GM18861 (cell line): ENCODE measurements around the gene LGR6.

Experiments
- ATAC-seq: cut with Tn5 transposase; IDR thresholded peaks from one replicate; pipeline ENCODE4 v1.9.1; 2021; ENCODE audit not compliant: unreplicated experiment

The LGR6 gene

DNA sequence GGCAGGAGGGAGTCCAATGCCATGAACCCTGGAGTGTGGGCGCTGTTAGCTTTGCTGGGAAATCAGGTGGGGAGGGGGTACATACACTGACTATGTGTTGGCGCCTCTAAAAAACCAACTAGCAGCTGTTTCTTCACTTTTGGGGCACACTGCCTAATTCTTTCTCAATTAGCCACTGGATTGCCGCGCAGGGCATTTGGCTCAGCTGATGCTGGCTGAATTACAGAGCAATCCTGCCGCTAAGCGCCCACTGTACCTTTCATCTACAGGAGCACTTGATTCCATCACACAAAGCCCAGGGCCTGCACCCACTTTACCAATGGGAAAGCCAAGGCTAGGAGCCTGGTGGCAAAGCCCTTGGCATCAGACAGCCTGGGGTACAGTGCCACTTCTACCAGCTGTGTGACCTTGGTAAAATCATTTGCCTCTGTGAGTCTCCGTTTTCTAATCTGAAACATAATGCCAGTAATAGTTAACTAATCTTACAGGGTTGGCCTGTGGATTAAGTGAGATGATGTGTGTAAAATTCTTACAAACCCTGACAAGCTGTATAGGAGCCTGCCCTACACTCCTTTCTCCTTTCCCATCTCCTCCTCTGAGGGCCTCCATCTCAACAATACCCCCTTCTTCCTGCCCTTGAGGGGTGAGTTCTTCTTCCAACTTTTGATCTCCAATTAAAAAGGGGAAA is 89.1 kb downstream of the LGR6 start:
- ATAC-seq = no peak

DNA sequence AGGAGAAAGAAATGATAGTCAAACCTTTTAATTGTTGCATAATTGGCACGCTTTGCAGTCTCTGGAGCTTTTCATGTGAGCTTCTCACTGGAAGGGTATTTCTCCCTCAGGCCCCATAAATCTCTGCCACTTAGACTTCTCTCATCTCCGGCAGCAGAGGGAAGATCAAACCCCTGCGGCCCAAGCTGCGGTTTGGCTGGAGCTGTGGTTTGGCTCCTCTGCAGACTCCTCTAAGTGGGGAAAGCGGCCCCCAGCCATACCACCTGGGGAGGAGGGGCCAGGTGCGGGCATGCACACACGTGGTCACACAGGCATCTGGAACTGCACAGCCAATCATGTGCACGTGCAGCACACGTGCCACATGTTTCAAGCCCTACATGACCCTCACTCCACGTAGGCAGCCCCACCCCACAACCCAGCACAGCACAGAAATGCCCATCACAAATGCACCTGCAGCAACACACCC is 89.8 kb downstream of the LGR6 start:
- ATAC-seq = no peak

DNA sequence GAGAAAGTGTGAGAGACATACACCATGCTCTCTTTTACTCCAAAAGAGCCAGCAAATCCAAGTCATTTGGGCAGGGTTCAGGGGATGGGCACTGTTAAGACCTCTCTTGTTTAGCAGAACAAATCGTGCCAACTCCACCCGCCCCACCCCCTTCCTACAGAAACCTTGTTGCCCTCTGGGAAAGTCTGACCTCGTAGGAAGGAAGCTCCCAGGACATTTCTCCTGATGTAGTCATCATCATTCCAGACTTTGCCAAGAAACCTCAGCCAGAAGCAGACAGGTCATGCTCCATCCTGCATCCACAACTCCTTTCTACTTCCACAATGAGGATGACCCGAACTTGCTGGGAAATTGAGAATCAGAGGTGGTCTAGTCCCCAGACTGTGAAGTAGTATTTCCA is 90.4 kb downstream of the LGR6 start:
- no peak for ATAC-seq

DNA sequence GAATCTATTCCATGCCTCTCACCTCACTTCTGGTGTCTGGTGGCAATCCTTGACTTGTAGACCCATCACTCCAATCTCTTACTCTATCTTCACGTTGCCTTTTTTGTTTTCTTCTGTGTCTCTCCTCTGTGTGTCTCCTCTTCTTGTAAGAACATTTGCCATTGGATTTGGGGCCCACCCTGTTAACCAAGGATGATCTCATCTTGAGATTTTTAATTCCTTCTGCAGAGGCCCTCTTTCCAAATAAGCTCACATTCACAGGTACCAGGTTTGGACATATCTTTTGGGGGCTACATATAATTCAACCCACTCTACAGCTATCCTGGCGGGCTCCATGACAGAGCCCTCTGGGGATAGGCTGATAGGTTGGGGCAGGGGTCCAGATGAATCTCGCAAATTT is 92.3 kb downstream of the LGR6 start:
- no peak for ATAC-seq

DNA sequence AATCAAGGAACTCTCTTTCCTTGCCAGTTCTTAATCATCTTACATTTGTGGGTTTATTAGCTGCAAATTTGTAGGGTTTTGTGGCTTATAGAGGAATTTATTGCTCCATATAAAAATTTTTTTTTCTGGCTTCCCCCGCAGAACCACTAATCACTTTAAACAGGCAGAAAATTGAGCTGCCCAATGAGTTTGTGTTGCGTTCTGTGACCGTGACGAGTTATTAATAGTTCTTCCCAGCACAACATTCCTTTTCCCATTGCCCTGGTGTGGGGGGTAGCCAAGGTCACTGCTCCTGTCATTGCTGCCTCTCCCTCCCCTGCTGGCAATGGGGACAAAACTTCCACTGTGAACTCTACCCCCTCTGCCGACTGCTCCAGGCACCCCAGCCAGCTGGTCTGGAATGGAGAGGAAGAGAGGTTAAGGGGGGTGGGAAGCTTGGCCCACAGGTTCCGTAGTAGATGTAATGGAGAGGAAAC is 93.1 kb downstream of the LGR6 start:
- ATAC-seq = no peak

DNA sequence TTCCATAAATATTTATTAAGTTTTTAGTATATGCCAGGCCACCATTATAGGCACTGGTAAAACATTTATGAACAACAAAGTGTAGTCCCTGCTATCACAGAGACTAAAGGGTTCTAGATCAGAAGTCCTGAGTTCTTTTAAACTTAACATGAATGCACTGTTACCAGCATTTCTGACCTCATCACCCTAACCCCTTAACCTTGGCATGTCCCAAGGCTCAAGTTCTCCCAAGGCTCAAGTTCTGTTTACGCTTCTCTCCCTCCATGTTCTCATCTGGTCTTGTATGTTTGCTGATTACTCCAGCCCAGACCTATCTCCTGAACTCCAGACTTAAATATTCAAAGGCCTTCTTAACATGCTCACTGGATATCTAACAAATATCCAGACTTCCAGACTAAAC is 93.6 kb downstream of the LGR6 start:
- no peak for ATAC-seq

DNA sequence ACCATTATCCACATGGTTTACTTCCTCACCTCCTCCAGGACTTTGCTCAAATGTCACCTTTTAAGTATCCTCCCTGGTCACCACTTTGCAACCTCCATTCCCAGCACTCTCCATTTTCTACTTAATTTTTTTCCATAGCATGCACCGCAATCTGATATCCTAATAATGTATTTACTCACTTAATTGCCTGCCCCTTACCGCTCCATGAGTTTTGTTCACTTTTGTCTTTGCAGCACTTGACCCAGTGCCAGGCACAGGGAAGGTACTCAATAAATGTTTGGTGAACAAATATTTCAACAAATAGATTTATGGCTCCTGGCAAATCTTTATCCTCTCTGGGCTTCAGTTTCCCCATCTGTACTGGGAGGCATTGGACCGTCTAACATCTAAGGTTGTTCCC is 94.6 kb downstream of the LGR6 start:
- ATAC-seq = no peak

DNA sequence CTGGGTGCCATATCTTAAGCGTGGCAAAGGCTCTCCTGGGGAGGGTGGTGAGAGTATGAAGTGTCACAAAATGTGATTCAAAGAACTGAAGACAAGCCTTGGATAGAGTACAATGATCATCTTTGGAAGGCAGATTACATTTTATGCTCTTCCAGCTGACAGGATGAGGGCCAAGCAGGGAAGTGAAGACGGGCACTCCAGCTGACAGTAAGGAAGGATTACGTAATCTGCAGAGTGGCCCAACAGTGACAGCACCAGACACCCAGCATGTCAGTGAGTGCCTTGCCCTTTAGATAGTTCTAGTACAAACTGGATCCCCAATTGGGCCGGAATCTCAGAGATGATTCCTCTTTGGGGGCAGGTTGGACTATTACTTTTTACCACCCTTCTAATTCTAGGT is 95.4 kb downstream of the LGR6 start:
- ATAC-seq = no peak

DNA sequence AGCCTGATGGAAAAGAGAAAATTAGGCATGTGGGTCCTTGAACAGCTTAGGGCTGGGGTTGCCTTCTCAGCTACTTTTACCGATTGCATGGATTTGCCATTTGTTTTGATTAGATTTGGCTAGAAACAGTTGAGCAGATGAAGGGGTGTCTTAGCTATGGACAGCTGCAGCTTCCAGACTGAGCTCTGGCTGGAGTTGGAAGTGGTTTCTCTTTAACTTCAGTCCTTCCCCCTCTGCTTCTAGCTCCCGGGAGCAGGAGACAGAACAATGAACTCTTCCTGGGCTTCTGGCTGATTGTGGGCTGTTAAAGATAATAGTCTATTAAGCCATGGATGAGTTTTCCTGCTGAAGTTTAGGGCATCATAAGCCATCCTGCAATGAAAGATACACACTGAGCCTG is 97.4 kb downstream of the LGR6 start:
- ATAC-seq = no peak

DNA sequence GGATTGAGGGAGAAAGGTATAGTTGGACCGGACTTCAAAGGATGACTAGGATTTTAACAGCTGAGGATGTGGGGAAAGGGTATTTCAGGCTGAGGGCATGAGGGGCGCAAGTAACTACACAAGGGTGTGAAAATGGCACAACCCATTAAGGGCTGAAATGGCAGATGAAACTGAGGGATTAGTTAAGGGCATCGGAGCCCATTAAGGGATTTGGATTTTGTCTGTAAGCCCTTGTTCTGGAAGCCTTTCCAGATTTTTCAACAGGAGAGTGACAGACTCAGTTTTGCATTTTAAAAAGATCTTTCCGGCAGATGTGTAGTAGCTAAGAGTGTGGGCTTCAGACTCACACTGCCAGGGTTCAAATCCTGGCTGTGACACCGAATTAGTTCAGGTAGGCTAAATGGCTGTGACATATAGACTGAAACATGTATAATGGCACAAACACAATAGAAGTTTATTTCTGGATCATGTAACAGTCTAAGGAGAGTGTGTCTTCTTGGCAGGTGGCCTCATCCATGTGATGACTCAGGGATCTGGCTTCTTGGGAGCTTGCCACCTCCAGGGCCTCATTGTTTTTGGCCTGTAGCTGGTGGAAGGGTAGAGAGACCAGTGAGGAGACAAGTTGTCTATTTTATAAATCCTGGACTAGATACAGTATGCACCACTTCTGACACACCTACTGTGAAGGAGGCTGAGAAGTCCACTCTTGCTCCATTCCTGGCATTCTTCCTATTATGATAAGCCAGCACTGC is 98.5 kb downstream of the LGR6 start:
- no peak for ATAC-seq

DNA sequence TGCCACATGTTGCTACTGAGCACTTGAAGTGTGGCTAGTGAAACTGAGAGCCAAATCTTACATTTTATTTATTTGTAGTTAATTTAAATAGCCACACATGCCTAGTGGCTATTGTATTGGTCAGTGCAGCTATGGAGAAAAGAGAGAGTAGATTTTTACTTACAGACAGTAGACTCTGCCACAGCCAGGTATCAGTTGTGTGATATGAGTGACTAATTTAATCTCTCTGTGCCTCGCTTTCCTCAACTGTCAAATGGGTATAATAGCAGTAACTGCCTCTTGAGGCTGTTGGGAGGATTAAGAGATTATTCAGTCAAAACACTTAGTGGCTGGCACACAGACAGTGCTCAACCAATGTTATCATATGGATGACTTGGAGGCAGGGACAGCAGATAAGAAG is 99.2 kb downstream of the LGR6 start:
- no peak for ATAC-seq

DNA sequence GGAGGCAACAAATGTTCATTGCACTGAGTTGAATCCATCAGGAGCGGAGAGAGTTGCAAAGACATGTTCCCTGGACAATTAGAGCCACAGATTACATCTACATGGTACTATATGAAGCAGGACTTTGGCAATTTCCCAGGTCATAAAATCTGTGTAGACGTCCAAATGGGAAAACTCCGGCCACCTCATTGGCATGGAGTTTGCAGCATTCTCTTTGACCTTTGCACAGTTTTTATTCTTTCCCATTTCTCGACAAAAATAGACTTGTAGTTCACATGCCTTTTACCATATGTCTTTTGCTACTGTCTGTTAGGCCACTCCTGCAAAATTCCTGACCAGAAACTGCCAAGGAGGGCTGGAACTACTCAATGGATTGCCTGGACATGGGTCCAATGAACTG is 100.0 kb downstream of the LGR6 start:
- ATAC-seq = no peak

DNA sequence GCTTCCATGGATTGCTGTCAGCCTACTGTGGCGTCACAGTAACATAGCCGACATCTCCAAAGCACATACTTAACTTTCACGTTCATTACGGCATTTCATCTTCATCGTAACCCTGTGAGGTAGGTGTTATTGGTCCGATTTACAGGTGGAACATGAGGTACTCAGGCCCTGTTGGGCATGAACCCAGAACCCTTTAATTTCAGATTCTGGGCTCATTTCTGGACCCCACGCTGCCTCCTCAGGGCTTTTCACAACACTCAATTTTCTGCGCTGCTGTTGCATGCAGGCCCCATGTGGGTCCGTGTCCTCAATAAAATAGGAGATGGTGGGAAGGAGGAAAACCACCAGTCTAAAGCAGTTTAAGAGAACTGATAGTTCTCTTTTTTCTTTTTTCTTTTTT is 108.6 kb downstream of the LGR6 start:
- ATAC-seq = no peak

DNA sequence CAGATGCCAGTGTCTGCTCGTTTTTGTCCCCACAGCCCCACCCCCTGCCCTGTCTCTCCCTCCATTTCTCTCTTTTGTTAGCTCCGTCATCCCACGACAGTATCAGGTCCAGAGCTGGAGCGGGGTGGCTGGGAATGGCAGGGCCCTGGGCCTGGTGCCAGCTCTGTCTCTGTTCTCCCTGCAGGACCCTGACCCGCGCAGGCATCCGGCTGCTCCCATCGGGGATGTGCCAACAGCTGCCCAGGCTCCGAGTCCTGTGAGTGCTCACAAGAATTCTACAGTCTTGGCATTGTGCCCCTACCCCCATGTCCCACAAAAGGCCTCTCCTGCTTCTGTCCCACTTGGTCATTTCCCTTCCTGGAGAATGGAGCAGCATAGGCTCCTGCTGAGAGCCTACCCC is 110.8 kb downstream of the LGR6 start:
- ATAC-seq = no peak

DNA sequence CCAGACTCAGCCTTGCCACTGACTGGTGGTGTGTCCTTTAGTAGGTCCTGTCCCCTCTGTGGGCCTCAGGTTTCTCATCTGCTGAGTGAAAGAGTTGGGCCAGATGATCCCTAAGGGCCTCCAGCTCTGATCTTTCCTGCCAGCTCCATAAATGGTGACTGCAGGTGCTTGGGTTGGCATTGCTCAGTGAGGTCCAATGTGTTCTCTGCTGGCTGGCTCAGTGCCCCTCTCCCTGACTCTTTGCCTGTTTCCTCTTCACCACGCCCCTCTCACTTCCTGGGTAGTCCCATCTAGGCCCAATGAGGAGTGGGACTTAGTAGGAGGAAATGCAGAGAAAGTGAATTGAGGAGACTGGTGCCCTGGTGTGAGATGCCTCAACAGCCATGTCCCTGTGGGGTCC is 111.6 kb downstream of the LGR6 start:
- no peak for ATAC-seq

DNA sequence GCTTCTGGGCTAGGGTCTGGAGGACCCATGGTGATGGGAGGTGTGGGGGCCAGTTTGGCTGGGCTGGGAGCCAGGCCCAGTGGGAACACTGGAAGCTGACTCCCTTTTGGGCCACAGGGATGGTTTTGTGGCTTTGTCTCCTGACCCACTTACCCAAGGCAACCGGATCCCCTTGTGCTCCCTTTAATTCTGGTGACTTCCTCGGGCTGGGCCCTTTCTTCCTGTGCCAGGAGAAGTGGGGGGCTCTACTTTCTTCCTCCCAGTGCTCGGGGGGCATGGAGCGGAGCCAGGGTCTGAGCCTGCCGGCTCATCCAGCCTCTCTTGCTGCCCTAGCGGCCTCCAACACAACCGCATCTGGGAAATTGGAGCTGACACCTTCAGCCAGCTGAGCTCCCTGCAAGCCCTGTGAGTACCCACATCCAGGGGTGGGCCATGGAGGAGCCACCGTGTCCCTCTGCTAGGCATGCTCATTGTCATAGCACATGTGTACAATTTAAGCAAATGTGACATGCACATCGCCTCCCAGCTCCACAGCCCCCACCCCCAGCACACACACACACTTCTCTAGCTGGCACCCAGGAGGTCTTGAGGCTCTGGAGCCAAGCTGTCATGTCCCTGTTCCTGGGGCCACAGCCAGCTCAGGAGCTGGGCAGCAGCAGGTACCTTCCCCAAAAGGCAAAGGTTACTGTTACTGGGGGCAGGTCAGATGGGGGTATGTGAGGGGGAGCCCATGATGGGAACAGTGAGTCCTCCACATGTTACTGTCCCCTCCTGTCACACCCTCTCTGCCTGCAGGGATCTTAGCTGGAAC is 113.1 kb downstream of the LGR6 start:
- no peak for ATAC-seq

DNA sequence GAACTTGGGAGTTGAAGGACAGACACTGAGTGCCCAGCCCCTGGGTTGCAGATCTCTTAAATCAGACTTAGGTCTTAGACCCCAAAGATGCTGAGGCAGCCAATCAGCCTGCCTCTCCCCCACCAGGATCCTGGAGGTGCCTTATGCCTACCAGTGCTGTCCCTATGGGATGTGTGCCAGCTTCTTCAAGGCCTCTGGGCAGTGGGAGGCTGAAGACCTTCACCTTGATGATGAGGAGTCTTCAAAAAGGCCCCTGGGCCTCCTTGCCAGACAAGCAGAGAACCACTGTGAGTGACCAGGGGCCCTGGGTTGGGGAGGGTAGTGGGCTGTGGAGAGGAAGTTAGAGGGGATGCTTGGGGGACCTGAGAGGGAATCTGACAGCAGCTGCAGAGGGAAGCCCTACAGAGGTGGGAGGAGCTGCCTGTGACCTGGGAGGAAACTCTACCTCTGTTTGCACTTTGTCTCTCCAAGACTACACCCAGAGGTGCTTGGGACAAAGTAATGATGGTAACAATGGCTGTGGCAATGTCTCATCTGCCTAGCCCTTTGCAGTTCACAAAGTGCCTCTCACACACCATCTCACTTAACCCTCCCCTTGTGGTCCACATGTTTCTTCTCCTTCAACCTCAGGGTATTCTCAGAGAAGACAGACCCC is 116.6 kb downstream of the LGR6 start:
- ATAC-seq = no peak

DNA sequence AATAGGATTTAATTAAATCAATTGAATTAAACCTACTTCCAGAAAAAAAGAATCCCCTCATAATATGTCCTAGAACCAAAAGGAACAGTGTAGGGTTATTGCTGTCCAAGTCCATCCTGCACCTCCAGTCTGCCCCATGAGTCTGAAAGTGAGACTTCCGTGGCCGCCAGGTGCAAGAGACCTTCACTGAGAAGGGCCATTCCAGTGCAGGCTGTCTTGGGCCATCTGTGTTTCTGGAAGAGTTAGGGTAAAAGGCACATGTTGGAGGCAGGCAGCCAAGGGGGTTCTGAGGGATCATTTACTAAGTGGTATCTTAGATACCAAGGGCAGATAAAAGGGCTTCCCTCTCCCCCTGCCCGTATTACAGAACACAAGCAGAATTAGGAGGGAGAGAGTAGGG is 117.1 kb downstream of the LGR6 start:
- no peak for ATAC-seq

DNA sequence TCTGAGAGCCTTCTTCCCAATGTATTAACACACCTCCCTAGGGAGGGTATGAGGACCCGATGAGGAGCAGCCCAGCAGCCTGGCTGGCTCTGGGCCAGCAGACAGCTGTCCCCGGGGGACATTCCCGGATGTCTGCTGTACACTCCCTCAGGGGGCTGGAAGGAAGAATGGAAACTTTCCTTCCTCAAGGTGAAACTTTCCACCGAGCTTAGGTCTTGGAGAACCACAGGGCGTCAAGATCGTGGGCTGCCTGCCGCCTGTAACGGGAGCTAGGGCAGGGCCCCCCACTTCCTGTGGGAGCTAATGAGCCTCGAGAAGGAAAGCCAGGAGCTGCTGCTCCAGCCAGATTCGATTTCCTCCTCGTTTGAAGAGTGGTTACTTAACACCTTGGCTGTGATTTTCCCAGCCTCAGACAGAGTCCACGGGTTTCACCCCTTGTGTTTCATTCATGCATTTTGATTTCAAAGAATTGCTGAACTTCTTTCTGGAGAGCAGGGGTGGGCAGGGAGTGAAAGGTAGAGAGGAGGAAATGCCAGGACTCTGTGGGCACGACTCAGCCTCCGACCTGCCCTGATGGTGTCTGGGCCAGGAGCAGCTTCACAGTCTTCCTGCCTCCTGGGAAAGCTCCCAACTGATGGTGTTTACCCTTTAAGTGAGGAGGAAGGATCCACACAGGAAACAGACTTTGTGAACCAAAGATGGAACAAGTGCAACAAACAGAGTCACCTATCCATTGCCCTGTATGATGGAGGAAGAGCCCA is 118.5 kb downstream of the LGR6 start:
- ATAC-seq = no peak

DNA sequence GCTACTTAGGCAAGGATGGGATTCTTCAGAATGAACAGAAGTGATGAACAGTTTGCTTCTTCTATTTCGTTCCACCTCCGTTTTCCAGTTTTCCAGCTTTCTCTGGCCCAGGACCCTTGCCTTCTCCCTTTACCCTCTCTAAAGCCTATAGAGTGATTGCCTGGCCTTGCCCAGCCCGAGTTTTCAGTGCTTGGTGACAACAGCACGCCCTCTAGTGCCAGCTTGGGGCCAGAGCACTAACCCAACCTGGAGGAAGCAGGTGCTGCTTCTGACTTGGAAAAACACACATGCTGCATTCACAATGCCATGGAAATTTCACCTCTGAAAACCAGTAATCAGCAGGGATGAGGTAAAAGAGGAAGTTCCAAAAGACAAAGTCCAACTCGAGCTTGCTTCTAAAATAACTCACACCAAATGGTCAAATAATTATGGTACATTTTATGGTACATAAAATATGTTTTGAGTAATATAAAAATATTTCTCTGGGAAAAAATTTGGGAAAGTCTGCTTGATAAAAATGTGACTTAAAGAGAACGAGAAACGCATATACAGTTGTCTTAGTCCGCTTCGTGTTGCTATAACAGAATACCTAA is 122.1 kb downstream of the LGR6 start:
- ATAC-seq = no peak
